A673 (cell line): ENCODE data around the gene TNFRSF9. TPM values are rescaled to one million over a fixed set of nuclear protein-coding genes. Genes with fewer than 3 reads are reported as not detected.

ENCODE experiments used
- BruUV-seq: library from RNA; stranded (reverse); fragments of 400-500 nt; replicated peaks from 2 replicates; lab custom pipeline; 2021; lab: Mats Ljungman, UMichigan
- CTCF ChIA-PET: fragments of 300-600 bp; sonication (Branson Sonifier 250); formaldehyde crosslinking; loops from one replicate; lab custom pipeline; 2022; ENCODE audit warnings: antibody characterized with exemption; lab: Charles Lee
- POLR2A ChIA-PET: fragments of 300-600 bp; sonication (Branson Sonifier 250); formaldehyde crosslinking; loops from one replicate; lab custom pipeline; 2022; ENCODE audit warnings: antibody characterized with exemption; ENCODE audit not compliant: low non-redundant PET; lab: Charles Lee
- DNase-seq: peaks from one replicate; pipeline ENCODE4 v3.0.0-alpha.2; 2015; ENCODE audit warnings: low spot score
- H3K27ac ChIP-seq: fragments of 200-600 bp; sonication (generic); 2 replicates; pipeline ENCODE4 v1.5.1; 2016; ENCODE audit warnings: mixed run types, low read depth, mild to moderate bottlenecking, mixed read lengths, antibody characterized with exemption, low read length; ENCODE audit not compliant: poor library complexity, severe bottlenecking
- H3K27me3 ChIP-seq: fragments of 200-600 bp; sonication (generic); replicated peaks from 2 replicates; pipeline ENCODE4 v1.6.1; 2017; ENCODE audit warnings: mixed run types, low read depth, mild to moderate bottlenecking, mixed read lengths, antibody characterized with exemption, low read length; ENCODE audit not compliant: insufficient read depth, poor library complexity
- H3K36me3 ChIP-seq: fragments of 200-600 bp; sonication (generic); 2 replicates; pipeline ENCODE4 v1.6.1; 2016; ENCODE audit warnings: mixed run types, mild to moderate bottlenecking, mixed read lengths, antibody characterized with exemption, low read length; ENCODE audit not compliant: insufficient read depth, poor library complexity, severe bottlenecking
- H3K4me1 ChIP-seq: fragments of 200-600 bp; sonication (generic); 2 replicates; pipeline ENCODE4 v1.6.1; 2017; ENCODE audit warnings: mixed run types, mild to moderate bottlenecking, mixed read lengths, antibody characterized with exemption, low read length; ENCODE audit not compliant: insufficient read depth, poor library complexity, severe bottlenecking
- H3K4me3 ChIP-seq: fragments of 200-600 bp; sonication (generic); 2 replicates; pipeline ENCODE4 v1.5.1; 2016; ENCODE audit warnings: low read depth, mixed run types, mild to moderate bottlenecking, mixed read lengths, low read length; ENCODE audit not compliant: poor library complexity, severe bottlenecking
- H3K9me3 ChIP-seq: fragments of 200-600 bp; sonication (generic); 2 replicates; pipeline ENCODE4 v1.6.1; 2016; ENCODE audit warnings: mixed run types, low read depth, mild to moderate bottlenecking, mixed read lengths, antibody characterized with exemption, low read length; ENCODE audit not compliant: poor library complexity, severe bottlenecking
- EZH2 ChIP-seq: fragments of 200-600 bp; sonication (generic); IDR thresholded peaks from 2 replicates; pipeline ENCODE4 v1.6.1; 2017; ENCODE audit warnings: borderline replicate concordance, low read depth, mild to moderate bottlenecking, mixed read lengths, antibody characterized with exemption, low read length; ENCODE audit not compliant: poor library complexity, severe bottlenecking
- intact Hi-C: fragments of 100-400 bp; cut with micrococcal nuclease; formaldehyde crosslinking; loops from one replicate; pipeline ENCODE4 v1.10.0; 2022; ENCODE audit not compliant: unreplicated experiment
- total RNA-seq: library from RNA; stranded (reverse); gene quantifications from 2 replicates; pipeline ENCODE4 v1.2.3, GENCODE V29; 2021
- TF ChIP-seq, protein P1 (sequence below): fragments of 300-800, 200-600 bp; sonication (generic); conservative IDR thresholded peaks from 2 replicates; pipeline ENCODE4 v1.5.1; 2017; ENCODE audit warnings: low read depth, mild to moderate bottlenecking, antibody characterized with exemption, low read length, moderate library complexity, mixed read lengths

TNFRSF9 gene
- total RNA-seq, 1 experiment from 2014 or later: 1.8 TPM

DNA sequence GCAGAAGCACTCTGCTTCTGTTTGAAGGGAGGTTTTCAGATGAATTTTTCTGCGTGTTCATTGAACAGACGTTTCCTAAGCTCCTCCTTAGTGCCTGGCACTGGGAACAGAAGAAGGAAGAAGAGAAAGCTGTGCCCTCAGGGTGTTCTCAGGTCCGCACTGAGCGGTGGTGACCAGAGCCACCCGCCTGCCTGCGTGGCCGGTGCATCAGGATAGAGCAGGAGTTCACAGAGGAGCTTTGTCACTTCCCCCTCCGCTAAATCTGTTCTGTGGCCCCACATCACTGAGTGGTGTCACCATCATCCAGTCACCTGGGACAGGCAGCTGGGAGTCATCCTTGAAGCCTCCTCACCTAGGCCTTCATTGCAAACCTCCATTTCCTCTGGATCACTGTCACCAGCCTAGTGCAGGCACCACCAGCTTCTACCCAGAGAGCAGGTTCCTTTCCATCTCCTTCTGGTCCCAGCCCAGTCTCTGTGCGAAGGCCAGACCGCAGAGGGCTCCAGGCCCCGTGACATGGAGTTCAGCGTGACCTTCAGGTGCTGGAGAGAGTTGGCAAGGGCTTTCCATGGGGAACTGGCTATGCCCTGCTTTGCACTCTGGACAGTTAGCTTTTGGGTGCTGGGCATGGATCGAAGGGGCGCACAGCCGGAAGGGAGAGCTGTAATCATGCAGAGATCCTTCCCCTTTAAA lies 42.6 kb upstream of the TNFRSF9 start:
- Histone ChIP-seq H3K9me3 (no peaks in the 10 kb centered on the region), H3K4me3 (no peak overlapping the region), H3K4me1 (no peaks in the 10 kb centered on the region), H3K27ac (no peak overlapping the region), H3K36me3 (peaks cover 56% of the 10 kb centered on the region), H3K27me3 (no peaks in the 10 kb centered on the region)
- intact Hi-C loops: loop anchor here (2.0 to 10.0 kb wide), 2 partner anchors 366 to 862 kb away; no protein-coding TSS in a partner anchor
- TF ChIP-seq EZH2: no peak
- TF ChIP-seq, protein P1, sequence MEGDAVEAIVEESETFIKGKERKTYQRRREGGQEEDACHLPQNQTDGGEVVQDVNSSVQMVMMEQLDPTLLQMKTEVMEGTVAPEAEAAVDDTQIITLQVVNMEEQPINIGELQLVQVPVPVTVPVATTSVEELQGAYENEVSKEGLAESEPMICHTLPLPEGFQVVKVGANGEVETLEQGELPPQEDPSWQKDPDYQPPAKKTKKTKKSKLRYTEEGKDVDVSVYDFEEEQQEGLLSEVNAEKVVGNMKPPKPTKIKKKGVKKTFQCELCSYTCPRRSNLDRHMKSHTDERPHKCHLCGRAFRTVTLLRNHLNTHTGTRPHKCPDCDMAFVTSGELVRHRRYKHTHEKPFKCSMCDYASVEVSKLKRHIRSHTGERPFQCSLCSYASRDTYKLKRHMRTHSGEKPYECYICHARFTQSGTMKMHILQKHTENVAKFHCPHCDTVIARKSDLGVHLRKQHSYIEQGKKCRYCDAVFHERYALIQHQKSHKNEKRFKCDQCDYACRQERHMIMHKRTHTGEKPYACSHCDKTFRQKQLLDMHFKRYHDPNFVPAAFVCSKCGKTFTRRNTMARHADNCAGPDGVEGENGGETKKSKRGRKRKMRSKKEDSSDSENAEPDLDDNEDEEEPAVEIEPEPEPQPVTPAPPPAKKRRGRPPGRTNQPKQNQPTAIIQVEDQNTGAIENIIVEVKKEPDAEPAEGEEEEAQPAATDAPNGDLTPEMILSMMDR: no peak
- ChIA-PET POLR2A (no interaction called here), CTCF (interaction anchor here (0.6 to 1.4 kb wide), 3 partner anchors 332 to 1021 kb away, joined by 3 to 9 read pairs (median 3); no protein-coding TSS in a partner anchor)
- DNase-seq: no peak
- no TSS peak for BruUV-seq

DNA sequence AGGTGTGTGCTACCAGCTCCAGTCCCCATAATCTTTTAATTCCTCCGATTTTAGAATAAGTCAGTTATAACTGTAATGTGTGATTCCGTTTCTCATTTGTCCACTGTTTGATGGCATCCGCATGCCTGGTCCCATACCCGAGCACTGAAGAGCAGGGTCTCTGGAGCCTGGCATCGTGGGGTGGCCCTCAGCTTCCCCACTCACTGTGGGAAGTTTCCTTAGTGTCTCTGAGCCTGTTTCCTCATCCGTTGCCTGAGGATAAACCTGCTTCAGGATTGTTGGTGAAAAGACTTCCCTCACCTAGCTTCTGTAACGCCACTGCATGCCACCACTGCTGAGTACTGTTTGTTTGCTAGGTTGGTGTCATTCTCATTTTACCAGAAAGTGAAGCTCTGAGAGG lies 40.3 kb upstream of the TNFRSF9 start:
- BruUV-seq: no TSS peak
- no peak overlapping the region for H3K4me3 ChIP-seq
- no peaks in the 10 kb centered on the region for H3K4me1 ChIP-seq
- ChIA-PET POLR2A (no interaction called here), CTCF (interaction anchor here (0.6 to 1.5 kb wide), 4 partner anchors 74 to 368 kb away, joined by 3 read pairs; no protein-coding TSS in a partner anchor)
- H3K27ac ChIP-seq: no peak overlapping the region
- H3K27me3 ChIP-seq: no peaks in the 10 kb centered on the region
- H3K36me3 ChIP-seq: peaks cover 66% of the 10 kb centered on the region
- no peaks in the 10 kb centered on the region for H3K9me3 ChIP-seq
- DNase-seq: no peak
- intact Hi-C loops: loop anchor here (10.0 kb wide), 1 partner anchor 864 kb away; no protein-coding TSS in a partner anchor
- TF ChIP-seq EZH2: no peak
- TF ChIP-seq, protein P1: no peak

DNA sequence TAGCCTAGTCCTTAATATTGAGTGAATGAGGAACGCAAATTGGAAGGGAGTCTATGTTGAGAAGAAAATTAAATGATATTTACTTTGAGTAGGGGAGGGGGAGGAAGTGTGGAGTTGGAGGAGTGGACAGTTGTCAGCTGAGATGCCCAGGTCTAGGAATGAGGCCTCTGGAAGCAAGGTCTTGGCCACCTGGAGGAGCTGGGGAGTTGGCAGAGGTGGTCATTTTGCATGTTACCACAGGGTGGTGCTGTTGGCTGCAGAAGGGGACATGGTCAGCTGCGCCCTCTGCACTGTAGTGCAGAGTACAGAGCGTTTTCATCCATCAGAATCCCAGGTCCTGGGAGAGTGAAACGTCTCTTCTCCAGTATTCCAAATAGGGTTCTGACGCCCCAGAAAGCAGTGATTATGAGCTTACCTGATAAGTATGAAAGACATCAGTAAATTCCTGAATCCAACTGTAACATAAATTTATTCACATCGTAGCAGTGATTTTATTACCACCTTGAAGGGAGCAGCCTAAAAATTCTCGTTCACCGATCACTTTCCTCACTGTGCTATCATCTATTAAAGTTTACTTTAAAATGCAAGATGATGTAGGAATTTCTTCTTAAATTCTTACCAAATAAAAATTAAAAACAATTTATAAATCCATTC lies 34.7 kb upstream of the TNFRSF9 start:
- Histone ChIP-seq H3K27me3 (no peaks in the 10 kb centered on the region), H3K9me3 (no peaks in the 10 kb centered on the region), H3K27ac (no peak overlapping the region), H3K4me3 (no peak overlapping the region), H3K4me1 (no peaks in the 10 kb centered on the region), H3K36me3 (peaks cover 58% of the 10 kb centered on the region)
- CTCF ChIA-PET: interaction anchor here (0.6 to 2.1 kb wide), 11 partner anchors 17 to 1029 kb away, joined by 3 to 19 read pairs (median 4); no protein-coding TSS in a partner anchor
- intact Hi-C loops: loop anchor here (2.0 kb wide), 1 partner anchor 373 kb away; no protein-coding TSS in a partner anchor
- peak; percentile 63 for DNase-seq
- BruUV-seq: no TSS peak
- POLR2A ChIA-PET: interaction anchor here (0.7 kb wide), 1 partner anchor 271 kb away, joined by 4 read pairs; no protein-coding TSS in a partner anchor
- TF ChIP-seq EZH2: no peak
- TF ChIP-seq, protein P1: peak; percentile 89
